ENCODE results near the gene FOXP1. TPM values are rescaled to one million over a fixed set of nuclear protein-coding genes. Genes with fewer than 3 reads are reported as not detected.
A peak's percentile ranks its signal among the peaks of the same experiment; 100 is the strongest.

The FOXP1 gene
- total RNA-seq, 2 donors from 2014 or later = 101 to 171 TPM

DNA sequence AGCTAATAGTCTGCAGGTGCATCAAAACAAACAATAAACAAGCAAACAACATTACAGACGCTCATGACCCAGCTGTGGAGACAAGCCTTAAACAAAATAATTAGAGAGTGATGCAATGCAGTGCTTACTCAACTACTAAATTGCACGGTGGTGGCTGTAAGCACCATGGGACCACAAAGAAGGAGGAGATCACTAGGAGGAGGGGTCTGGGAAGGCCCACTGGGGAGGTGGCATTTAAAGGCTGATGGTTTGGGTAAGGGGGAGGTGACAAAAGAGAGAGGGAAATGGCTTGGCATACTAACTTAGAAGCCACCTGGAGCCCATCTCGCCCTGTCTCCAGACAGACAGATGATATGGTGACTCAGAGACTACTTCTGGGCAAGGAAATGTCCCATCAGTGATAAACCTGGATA, 516.7 kb downstream of the FOXP1 start:
- no peaks in the 10 kb centered on the region for H3K9me3 Mint-ChIP-seq
- H3K27ac Mint-ChIP-seq = no peak overlapping the region
- ATAC-seq (replicated peaks) = peak; percentile 33
- no peak overlapping the region for H3K4me3 Mint-ChIP-seq
- peaks cover 41% of the 10 kb centered on the region for H3K4me1 Mint-ChIP-seq
- no peaks in the 10 kb centered on the region for H3K27me3 Mint-ChIP-seq
- peaks cover 25% of the 10 kb centered on the region for H3K36me3 Mint-ChIP-seq (ENCODE audit: low read depth)

DNA sequence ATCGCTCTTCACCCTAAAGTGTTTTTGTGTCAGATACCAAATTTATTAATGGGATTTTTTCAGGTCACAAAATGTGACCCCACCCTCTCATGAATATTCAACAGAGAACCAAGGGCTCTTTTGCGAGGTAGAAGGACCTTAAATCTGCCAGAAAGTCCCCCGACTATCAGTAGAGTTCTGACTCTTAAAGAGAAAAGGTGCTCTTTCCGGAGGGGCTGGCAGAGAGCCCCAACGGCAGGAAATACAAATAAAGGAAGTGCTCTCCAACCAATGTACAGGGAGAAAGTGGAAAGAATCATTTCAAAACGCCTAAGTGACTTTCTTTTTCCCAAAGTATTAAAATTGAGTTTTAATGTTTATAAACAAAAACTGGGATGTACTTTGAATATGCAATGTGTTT, 517.2 kb downstream of the FOXP1 start:
- Mint-ChIP-seq H3K4me3 (no peak overlapping the region), H3K27me3 (no peaks in the 10 kb centered on the region), H3K36me3 (ENCODE audit: low read depth) (peaks cover 25% of the 10 kb centered on the region), H3K27ac (no peak overlapping the region), H3K4me1 (peaks cover 46% of the 10 kb centered on the region), H3K9me3 (no peaks in the 10 kb centered on the region)
- ATAC-seq (replicated peaks) = peak; percentile 28

DNA sequence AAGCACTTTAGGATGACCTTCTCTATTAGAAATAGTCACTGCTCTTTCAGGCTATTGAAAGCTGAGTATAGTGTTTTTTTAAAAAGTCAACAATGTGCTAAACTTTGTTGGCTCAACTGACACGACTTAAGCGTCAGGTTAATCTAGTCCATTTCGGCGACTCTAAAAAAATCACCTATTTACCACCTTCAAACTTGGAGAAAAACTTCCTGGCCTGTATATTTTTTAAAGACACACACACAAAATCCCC, 517.8 kb downstream of the FOXP1 start:
- Mint-ChIP-seq H3K9me3 (no peaks in the 10 kb centered on the region), H3K4me3 (no peak overlapping the region), H3K4me1 (peaks cover 46% of the 10 kb centered on the region), H3K27ac (no peak overlapping the region), H3K27me3 (no peaks in the 10 kb centered on the region), H3K36me3 (ENCODE audit: low read depth) (peaks cover 25% of the 10 kb centered on the region)
- ATAC-seq (replicated peaks) = no peak

DNA sequence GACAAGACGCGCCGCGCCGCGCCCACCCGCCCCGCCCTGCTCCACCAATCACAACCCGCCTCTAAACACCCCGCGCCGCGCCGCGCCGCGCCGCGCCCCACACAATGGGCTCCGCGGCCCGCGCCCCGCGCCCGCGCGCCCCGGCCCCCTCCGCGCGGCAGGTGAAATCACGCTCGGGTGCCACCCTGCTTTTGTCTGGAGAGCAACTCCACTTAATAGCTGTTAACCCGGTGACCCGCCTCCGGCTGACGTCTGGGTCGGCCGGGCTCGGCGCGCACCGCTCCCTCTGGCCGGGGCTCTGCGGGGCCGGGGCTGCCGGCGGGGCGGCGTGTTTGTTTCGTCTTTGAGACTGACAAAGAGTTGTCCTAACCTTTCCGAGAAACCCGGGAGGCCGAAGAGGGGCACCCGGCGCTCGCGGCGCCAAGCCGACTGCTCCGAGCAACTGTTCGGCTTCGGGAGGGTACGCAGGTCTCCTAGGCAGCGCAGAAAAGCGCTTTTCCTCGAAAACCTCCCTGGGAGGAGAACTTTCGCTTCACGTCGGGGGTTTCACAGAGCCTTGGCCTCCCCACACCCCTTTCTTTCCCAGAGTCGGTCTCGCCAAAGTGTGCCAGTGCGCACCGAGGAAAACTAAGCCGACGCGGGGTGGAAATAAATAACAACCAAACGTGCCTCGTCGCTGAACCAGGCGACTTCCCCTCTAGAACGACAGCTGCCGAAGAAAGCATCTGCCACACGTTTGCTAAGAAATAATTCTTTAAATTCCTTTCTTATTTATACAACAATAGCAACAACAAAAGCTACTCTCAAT, 518.4 kb downstream of the FOXP1 start:
- no peaks in the 10 kb centered on the region for H3K27me3 Mint-ChIP-seq
- peaks cover 25% of the 10 kb centered on the region for H3K36me3 Mint-ChIP-seq (ENCODE audit: low read depth)
- no peak overlapping the region for H3K4me3 Mint-ChIP-seq
- peak; percentile 16 for ATAC-seq (replicated peaks)
- H3K27ac Mint-ChIP-seq = no peak overlapping the region
- peaks cover 51% of the 10 kb centered on the region for H3K4me1 Mint-ChIP-seq
- no peaks in the 10 kb centered on the region for H3K9me3 Mint-ChIP-seq

DNA sequence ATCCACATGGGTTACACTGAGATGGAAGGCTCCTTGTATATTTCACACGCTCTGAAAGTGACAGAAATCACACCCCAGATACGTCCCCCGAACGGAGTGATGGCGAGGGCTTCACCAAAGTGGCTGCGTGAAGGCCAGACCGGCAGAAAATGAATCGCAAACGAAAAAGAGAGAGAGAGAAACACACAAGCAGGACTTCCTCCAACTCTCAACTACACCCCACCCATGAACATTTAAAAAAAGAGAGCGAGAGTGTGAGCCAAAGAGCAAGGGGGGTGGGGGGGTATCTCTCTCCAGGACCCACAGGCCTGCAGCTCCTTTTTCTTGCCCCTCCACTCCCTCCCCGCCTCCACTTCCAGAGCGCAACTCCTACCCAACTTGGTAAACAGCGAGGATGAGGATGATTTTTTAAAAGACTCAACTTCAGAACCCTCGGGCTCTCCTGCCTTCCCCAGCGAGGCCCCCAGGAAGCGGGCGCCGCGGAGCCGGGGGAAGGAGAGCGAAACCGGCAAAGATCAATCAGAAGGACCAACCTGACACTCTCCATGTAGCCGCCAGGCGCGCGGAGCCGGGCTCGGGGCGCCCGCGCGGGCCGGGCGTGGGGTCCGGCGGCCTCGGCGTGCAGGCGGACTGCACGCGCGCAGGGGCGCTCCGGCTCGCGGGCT, 519.1 kb downstream of the FOXP1 start:
- Mint-ChIP-seq H3K27me3 (no peaks in the 10 kb centered on the region), H3K4me3 (no peak overlapping the region), H3K27ac (no peak overlapping the region), H3K4me1 (peaks cover 46% of the 10 kb centered on the region), H3K36me3 (ENCODE audit: low read depth) (peaks cover 25% of the 10 kb centered on the region), H3K9me3 (no peaks in the 10 kb centered on the region)
- ATAC-seq (replicated peaks) = peak; percentile 20

DNA sequence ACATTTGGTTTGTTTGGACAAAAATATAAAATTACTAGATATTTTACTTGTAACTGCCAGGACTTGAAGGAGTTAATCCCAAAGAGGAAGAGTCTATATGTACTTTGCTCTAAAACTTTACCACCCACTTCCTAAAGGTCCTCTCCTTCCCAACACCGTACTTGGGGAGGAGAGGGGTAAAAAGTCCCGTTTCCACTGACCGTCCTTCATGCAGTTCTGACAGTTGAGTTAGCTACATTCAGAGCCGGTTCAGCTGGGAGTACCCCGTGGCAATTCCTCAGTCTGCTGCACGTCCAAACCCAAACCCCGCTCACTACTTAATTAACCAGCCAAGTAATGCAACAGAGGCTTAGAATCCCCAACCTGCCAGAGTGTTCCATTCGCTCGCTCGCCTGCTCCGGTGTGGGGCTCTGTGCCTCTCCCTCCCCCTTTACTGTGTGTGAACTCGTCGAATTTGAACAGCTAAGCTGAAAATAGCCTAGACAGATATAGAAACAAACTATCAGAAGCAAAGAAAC, 519.7 kb downstream of the FOXP1 start:
- H3K36me3 Mint-ChIP-seq (ENCODE audit: low read depth) = peaks cover 26% of the 10 kb centered on the region
- H3K9me3 Mint-ChIP-seq = no peaks in the 10 kb centered on the region
- no peaks in the 10 kb centered on the region for H3K27me3 Mint-ChIP-seq
- no peak overlapping the region for H3K27ac Mint-ChIP-seq
- peaks cover 41% of the 10 kb centered on the region for H3K4me1 Mint-ChIP-seq
- H3K4me3 Mint-ChIP-seq = no peak overlapping the region
- peak; percentile 30 for ATAC-seq (replicated peaks)

DNA sequence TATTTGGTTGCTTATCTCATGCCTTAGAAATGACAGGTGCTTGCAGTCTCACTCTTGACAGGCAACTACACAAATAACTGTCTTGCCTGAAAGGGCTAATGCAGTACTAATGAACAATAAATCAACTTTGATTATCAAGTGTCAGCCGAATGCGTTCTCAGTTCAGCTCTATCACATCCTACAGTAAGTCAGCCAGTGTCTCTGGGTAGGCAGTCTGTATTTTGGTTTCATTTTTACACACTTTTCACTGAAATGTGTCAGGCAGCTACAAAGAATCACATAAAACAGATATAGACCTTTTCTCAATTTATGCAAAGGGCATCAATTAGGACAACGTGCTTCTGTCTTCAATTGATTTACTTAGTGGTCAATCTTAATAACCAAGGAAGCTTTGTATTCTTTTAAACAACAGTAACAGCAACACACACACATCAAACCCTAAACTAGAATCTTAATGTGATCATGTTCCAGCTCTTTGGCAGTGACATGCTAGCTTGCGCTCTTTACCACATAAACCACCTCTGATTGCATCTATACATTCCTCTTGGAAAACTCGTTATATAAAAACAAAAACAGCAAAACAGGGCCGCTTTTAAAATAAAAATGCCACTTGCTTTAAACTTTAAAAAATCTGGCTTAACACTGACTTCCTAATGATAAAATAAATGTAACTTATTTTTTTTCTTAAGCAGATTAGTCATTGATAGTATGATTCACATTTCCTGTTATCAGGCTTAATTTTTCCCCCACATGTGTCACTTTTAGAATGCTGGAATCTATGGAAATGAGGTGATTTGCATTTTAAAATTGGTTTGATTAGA, 520.4 kb downstream of the FOXP1 start:
- Mint-ChIP-seq H3K27me3 (no peaks in the 10 kb centered on the region), H3K4me3 (no peak overlapping the region), H3K27ac (no peak overlapping the region), H3K36me3 (ENCODE audit: low read depth) (peaks cover 28% of the 10 kb centered on the region), H3K9me3 (no peaks in the 10 kb centered on the region), H3K4me1 (peaks cover 42% of the 10 kb centered on the region)
- peak; percentile 57 for ATAC-seq (replicated peaks)

DNA sequence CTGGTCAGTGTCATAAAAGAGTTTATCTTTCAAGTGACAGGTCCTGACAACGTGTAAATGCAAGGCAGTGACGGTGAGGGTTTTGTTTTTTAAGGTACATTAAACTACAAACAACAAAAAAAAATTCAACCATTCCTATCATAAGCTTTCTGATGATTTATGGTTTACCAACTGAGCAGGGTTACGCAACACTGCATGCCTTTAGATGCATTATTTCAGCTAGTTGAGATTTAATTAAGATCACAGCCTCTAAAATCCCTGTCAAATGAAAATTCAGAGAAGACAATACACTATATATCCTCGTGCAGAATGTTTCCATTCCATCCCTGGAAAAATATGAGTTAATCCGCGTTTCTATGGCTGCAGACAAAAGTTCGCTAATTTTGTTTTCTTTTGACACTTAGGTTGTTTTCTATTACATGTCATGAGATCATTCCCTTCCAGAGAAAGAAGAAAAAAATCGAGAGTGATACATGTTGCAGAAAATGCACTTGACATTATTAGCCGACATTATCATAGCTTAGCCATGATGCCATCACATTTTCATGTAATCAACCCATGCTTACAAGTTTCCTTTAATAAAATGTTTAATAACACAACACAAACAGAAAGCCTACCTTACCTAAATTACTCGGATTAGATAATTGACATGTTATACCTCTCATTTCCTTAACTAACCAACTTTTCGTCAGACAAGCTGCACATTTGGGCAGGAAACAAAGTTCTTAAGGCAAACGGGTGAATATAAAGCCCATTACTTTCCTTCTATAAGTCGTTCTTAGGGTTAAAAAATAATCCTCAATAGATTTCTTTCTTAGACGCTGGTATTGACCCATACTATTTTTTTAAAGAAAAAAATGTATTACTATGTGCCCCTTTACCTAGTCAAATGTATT, 521.2 kb downstream of the FOXP1 start:
- Mint-ChIP-seq H3K27ac (no peak overlapping the region), H3K4me1 (peaks cover 44% of the 10 kb centered on the region), H3K4me3 (no peak overlapping the region), H3K9me3 (no peaks in the 10 kb centered on the region), H3K36me3 (ENCODE audit: low read depth) (peaks cover 33% of the 10 kb centered on the region), H3K27me3 (no peaks in the 10 kb centered on the region)
- no peak for ATAC-seq (replicated peaks)

DNA sequence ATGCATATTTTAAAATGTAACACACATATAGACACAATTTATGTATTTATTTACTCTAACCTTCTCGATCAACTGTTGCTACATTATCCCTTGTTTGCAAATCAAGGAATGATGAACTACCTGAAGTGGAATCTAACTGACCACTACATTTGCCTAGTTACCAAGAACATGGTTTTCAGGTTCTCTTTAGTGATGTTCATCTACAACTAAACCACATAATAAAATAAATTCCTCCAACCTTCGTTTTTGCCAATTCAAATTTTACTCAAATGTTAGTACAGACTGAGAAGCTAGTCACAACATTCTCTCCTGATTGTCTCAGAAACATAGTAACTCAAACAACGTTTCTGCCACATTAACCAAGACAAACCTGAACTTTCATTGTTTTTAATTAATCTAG, 521.9 kb downstream of the FOXP1 start:
- H3K4me3 Mint-ChIP-seq = no peak overlapping the region
- H3K36me3 Mint-ChIP-seq (ENCODE audit: low read depth) = peaks cover 33% of the 10 kb centered on the region
- H3K9me3 Mint-ChIP-seq = no peaks in the 10 kb centered on the region
- no peaks in the 10 kb centered on the region for H3K27me3 Mint-ChIP-seq
- no peak overlapping the region for H3K27ac Mint-ChIP-seq
- peaks cover 44% of the 10 kb centered on the region for H3K4me1 Mint-ChIP-seq
- no peak for ATAC-seq (replicated peaks)

DNA sequence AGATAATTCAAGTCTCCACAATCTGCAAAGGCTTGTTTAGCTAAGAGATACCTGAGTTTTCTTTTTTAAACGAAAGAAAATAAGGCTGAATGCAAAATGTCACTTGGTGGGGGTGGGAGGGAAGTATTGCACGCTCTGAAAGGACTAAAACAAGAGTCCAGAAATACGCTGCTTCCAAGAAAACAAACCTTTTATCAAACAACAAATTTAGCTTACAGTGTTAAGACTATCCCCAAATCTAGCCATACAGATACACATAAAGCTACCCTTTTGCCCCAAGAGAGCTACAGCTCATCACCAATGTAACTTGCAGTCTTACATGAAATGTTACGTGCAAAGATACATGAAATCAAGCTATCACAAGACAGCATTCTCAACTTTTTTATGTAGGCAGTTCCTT, 522.5 kb downstream of the FOXP1 start:
- Mint-ChIP-seq H3K27me3 (no peaks in the 10 kb centered on the region), H3K4me3 (no peak overlapping the region), H3K9me3 (no peaks in the 10 kb centered on the region), H3K36me3 (ENCODE audit: low read depth) (peaks cover 33% of the 10 kb centered on the region), H3K27ac (no peak overlapping the region), H3K4me1 (peaks cover 44% of the 10 kb centered on the region)
- no peak for ATAC-seq (replicated peaks)

DNA sequence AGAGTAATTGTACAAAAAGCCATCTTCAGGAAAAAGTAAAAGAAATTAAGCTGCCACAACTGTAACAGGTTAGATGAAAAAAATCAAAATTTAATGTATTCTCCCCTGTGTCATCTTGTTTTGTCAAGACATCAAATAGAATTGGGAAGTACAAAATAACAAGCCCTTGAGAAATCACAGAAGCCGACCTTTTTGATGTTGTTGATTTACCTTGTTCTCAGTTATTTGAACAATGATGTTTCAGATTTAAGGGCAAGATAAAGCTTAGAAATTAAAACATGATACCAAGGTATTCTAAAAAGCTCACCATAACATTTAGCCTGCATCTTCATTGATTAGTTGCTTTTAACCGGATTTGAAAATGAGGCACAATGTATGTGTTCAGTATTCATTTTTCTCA, 523.0 kb downstream of the FOXP1 start:
- Mint-ChIP-seq H3K4me3 (no peak overlapping the region), H3K36me3 (ENCODE audit: low read depth) (peaks cover 36% of the 10 kb centered on the region), H3K9me3 (no peaks in the 10 kb centered on the region), H3K27me3 (no peaks in the 10 kb centered on the region), H3K4me1 (peaks cover 49% of the 10 kb centered on the region), H3K27ac (no peak overlapping the region)
- ATAC-seq (replicated peaks) = no peak

- peaks cover 61% of the 10 kb centered on the region for H3K36me3 Mint-ChIP-seq (ENCODE audit: low read depth)
- peaks cover 78% of the 10 kb centered on the region for H3K4me1 Mint-ChIP-seq
- H3K27me3 Mint-ChIP-seq = no peaks in the 10 kb centered on the region
- H3K4me3 Mint-ChIP-seq = no peak overlapping the region
- no peak overlapping the region for H3K27ac Mint-ChIP-seq
- peak; percentile 86 for ATAC-seq (replicated peaks)
- no peaks in the 10 kb centered on the region for H3K9me3 Mint-ChIP-seq
Measured at GRCh38 chr3:71057526-71057894, 526.0 kb downstream of the FOXP1 start.

DNA sequence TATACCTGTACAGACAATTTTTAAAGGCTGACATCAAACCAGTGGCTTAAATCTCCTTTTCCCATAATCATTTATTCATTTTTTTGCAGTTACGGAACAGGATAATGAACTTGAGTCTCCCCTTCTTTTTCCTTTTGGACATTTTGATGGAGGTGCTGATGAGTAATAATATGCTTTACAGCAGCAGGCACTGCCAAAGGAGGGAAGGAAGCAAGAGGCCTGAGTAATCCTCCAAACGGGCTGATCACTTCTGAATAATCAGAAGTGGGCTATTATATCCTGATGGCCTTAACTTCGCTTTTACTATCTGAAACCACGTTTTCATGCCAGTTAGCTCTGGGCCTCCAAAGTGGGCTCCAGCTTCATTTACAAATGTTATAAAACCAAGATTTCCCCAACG, 527.2 kb downstream of the FOXP1 start:
- Mint-ChIP-seq H3K36me3 (ENCODE audit: low read depth) (peaks cover 73% of the 10 kb centered on the region), H3K27ac (no peak overlapping the region), H3K4me1 (peaks cover 78% of the 10 kb centered on the region), H3K27me3 (no peaks in the 10 kb centered on the region), H3K4me3 (no peak overlapping the region), H3K9me3 (no peaks in the 10 kb centered on the region)
- ATAC-seq (replicated peaks) = no peak

Data from activated T-helper 17 cell treated with anti-CD3 and anti-CD28 coated beads, Interleukin-2, amount 50 U/mL, for 72 hours (primary cell).